Left kidney (tissue), 2 donors: Measurements from ENCODE around the gene RAB7A. TPM values are rescaled to one million over a fixed set of nuclear protein-coding genes. Genes with fewer than 3 reads are reported as not detected.
"Not testable (repeated sequence)": the region's sequence is repeated elsewhere in the genome, so short reads cannot be mapped to it uniquely, and the experiment has no call there.

ENCODE experiments used
- DNase-seq: peaks from one replicate; pipeline ENCODE4 v3.0.0-alpha.2; 2013
- polyA plus RNA-seq: library from polyadenylated mRNA; unstranded; fragments of 120-200 nt; gene quantifications from one replicate; pipeline ENCODE4 v1.2.1, GENCODE V29; 2013; ENCODE audit not compliant: insufficient read length

RAB7A gene
- polyA plus RNA-seq, 1 donor: 262 TPM

- DNase-seq: no peak
Measured at GRCh38 chr3:128749035-128749434, 23.1 kb downstream of the RAB7A start.

GRCh38 chr3:128749561-128749960 lies 23.6 kb downstream of the RAB7A start:
- DNase-seq: not testable (repeated sequence)

- no peak for DNase-seq
Measured at GRCh38 chr3:128753715-128754114, 27.7 kb downstream of the RAB7A start.

- DNase-seq: no peak
Measured at GRCh38 chr3:128760042-128760441, 34.1 kb downstream of the RAB7A start.

GRCh38 chr3:128760881-128761280 lies 34.9 kb downstream of the RAB7A start:
- no peak for DNase-seq

GRCh38 chr3:128761392-128761791 lies 35.4 kb downstream of the RAB7A start:
- DNase-seq: no peak

GRCh38 chr3:128763967-128764366 lies 38.0 kb downstream of the RAB7A start:
- DNase-seq: no peak

- no peak for DNase-seq
Measured at GRCh38 chr3:128764863-128765262, 38.9 kb downstream of the RAB7A start.

GRCh38 chr3:128767094-128767750 lies 41.2 kb downstream of the RAB7A start:
- no peak for DNase-seq

- DNase-seq: no peak
Measured at GRCh38 chr3:128768471-128768870, 42.5 kb downstream of the RAB7A start.

- no peak for DNase-seq
Measured at GRCh38 chr3:128770387-128770786, 44.4 kb downstream of the RAB7A start.

GRCh38 chr3:128773189-128773588 lies 47.2 kb downstream of the RAB7A start:
- not testable (repeated sequence) for DNase-seq

- DNase-seq: not testable (repeated sequence)
Measured at GRCh38 chr3:128773592-128773991, 47.6 kb downstream of the RAB7A start.

GRCh38 chr3:128775241-128775640 lies 49.3 kb downstream of the RAB7A start:
- no peak for DNase-seq

GRCh38 chr3:128775906-128776542 lies 50.0 kb downstream of the RAB7A start:
- no peak for DNase-seq

GRCh38 chr3:128780101-128780837 lies 54.3 kb downstream of the RAB7A start:
- DNase-seq: no peak

GRCh38 chr3:128781164-128781563 lies 55.2 kb downstream of the RAB7A start:
- no peak for DNase-seq

GRCh38 chr3:128782282-128783146 lies 56.5 kb downstream of the RAB7A start:
- no peak for DNase-seq

GRCh38 chr3:128783774-128784173 lies 57.8 kb downstream of the RAB7A start:
- DNase-seq: no peak

- no peak for DNase-seq
Measured at GRCh38 chr3:128784232-128784631, 58.2 kb downstream of the RAB7A start.

- DNase-seq: no peak
Measured at GRCh38 chr3:128784843-128785242, 58.9 kb downstream of the RAB7A start.

- no peak for DNase-seq
Measured at GRCh38 chr3:128786434-128787020, 60.5 kb downstream of the RAB7A start.
